Measurements from ENCODE around the gene COX8C.

- TF ChIP-seq POLR2A (IDR thresholded peaks at IDR 0.05) (no peak), CTCF (IDR thresholded peaks at IDR 0.05) (no peak)
These were observed 27.0 kb upstream of the COX8C start for GRCh38 chr14:93319958-93320357.
